H1 (cell line): ENCODE results near the gene C2CD3. TPM values are rescaled to one million over a fixed set of nuclear protein-coding genes. Genes with fewer than 3 reads are reported as not detected.
"Not testable (repeated sequence)": the region's sequence is repeated elsewhere in the genome, so short reads cannot be mapped to it uniquely, and the experiment has no call there.

ENCODE experiments used
- CTCF ChIA-PET: fragments of 300-600 bp; sonication (Branson Sonifier 250); formaldehyde crosslinking; loops from one replicate; lab custom pipeline; 2021; ENCODE audit not compliant: partially characterized antibody; lab: Charles Lee
- POLR2A ChIA-PET: fragments of 300-600 bp; sonication (Branson Sonifier 250); formaldehyde crosslinking; loops from one replicate; lab custom pipeline; 2021; ENCODE audit warnings: inconsistent platforms; ENCODE audit not compliant: partially characterized antibody; lab: Charles Lee
- DNase-seq, 2 experiments: peaks; one replicate each; pipeline versions ENCODE4 v3.0.0 to v3.0.0-alpha.2; 2010 to 2022; ENCODE audit warnings: low spot score in 2 of 2, low read depth in 1 of 2, mixed read lengths in 1 of 2
- FAIRE-seq: peaks from 2 replicates; lab custom pipeline; 2011; peaks lifted over from hg19 to GRCh38; lab: Jason Lieb, UNC
- H2AFZ ChIP-seq: 2 replicates; pipeline ENCODE4 v1.8.1; 2012; ENCODE audit warnings: low read length, inconsistent platforms
- H2AK5ac ChIP-seq: 2 replicates; pipeline ENCODE4 v1.6.1; 2013; ENCODE audit warnings: low read depth, low read length
- H2BK120ac ChIP-seq: replicated peaks from 2 replicates; pipeline ENCODE3; 2013; ENCODE audit warnings: low read depth, low read length, inconsistent platforms
- H2BK12ac ChIP-seq: 2 replicates; pipeline ENCODE4 v1.6.1; 2013; ENCODE audit warnings: low read depth, low read length
- H2BK15ac ChIP-seq: 2 replicates; pipeline ENCODE4 v1.6.1; 2013; ENCODE audit warnings: low read length
- H2BK20ac ChIP-seq: 2 replicates; pipeline ENCODE4 v1.6.1; 2013; ENCODE audit warnings: low read length
- H2BK5ac ChIP-seq: 2 replicates; pipeline ENCODE4 v1.6.1; 2013; ENCODE audit warnings: low read depth, low read length
- H3K14ac ChIP-seq: 2 replicates; pipeline ENCODE4 v1.6.1; 2013; ENCODE audit warnings: inconsistent platforms; ENCODE audit not compliant: insufficient read length
- H3K18ac ChIP-seq: 2 replicates; pipeline ENCODE4 v1.6.1; 2013; ENCODE audit warnings: low read length; ENCODE audit errors: extremely low read depth
- H3K23ac ChIP-seq: 2 replicates; pipeline ENCODE4 v1.6.1; 2013; ENCODE audit warnings: inconsistent platforms; ENCODE audit not compliant: insufficient read length
- H3K23me2 ChIP-seq: 2 replicates; pipeline ENCODE4 v1.6.1; 2013; ENCODE audit warnings: low read depth, low read length
- H3K27ac ChIP-seq: 2 replicates; pipeline ENCODE4 v1.6.1; 2011; ENCODE audit warnings: low read depth, low read length, inconsistent platforms
- H3K27me3 ChIP-seq, 4 experiments: replicated peaks in 1 of 4; 1 replicate in 1 of 4; 2 replicates in 3 of 4; pipeline versions ENCODE4 v1.6.1 to v1.8.1; 2011 to 2013; ENCODE audit warnings: low read length in 3 of 4, mild to moderate bottlenecking in 3 of 4, inconsistent platforms in 2 of 4, mixed read lengths in 2 of 4, moderate library complexity in 1 of 4; ENCODE audit not compliant: control insufficient read depth in 3 of 4, insufficient read depth in 3 of 4; ENCODE audit errors: extremely low read depth in 1 of 4
- H3K36me3 ChIP-seq, 4 experiments: 2 replicates each; pipeline versions ENCODE4 v1.6.1 to v1.8.1; 2011 to 2013; ENCODE audit warnings: mild to moderate bottlenecking in 4 of 4, low read length in 3 of 4, moderate library complexity in 2 of 4, control low read depth in 1 of 4, inconsistent platforms in 1 of 4; ENCODE audit not compliant: insufficient read depth in 4 of 4, control insufficient read depth in 2 of 4
- H3K4ac ChIP-seq: replicated peaks from 2 replicates; pipeline ENCODE3; 2013; ENCODE audit warnings: low read length, low read depth, mixed read lengths, inconsistent platforms; ENCODE audit not compliant: insufficient read length
- H3K4me1 ChIP-seq, 4 experiments: replicated peaks in 1 of 4; 1 replicate in 1 of 4; 2 replicates in 3 of 4; pipeline versions ENCODE4 v1.6.1 to v1.8.1; 2011 to 2013; ENCODE audit warnings: low read length in 3 of 4, inconsistent platforms in 2 of 4, mixed read lengths in 1 of 4; ENCODE audit not compliant: insufficient read depth in 4 of 4, control insufficient read depth in 3 of 4
- H3K4me2 ChIP-seq, 2 experiments: 2 replicates each; pipeline versions ENCODE4 v1.6.1 to v1.8.1; 2011 to 2013; ENCODE audit warnings: low read depth in 2 of 2, low read length in 2 of 2, control low read depth in 1 of 2, inconsistent platforms in 1 of 2, mild to moderate bottlenecking in 1 of 2; ENCODE audit not compliant: insufficient read depth in 1 of 2
- H3K4me3 ChIP-seq, 4 experiments: fragments of 200-600, 300-600 bp in 1 of 4; sonication (generic), shearing (Covaris generic), sonication (Bioruptor Twin) in 1 of 4; 2 replicates each; pipeline versions ENCODE4 v1.5.1 to v1.8.1; 2011 to 2016; ENCODE audit warnings: low read length in 4 of 4, low read depth in 3 of 4, control low read depth in 2 of 4, inconsistent platforms in 2 of 4, mild to moderate bottlenecking in 2 of 4, mixed read lengths in 1 of 4, moderate library complexity in 1 of 4; ENCODE audit not compliant: insufficient read depth in 2 of 4; ENCODE audit errors: extremely low read depth in 1 of 4
- H3K56ac ChIP-seq: replicated peaks from 2 replicates; pipeline ENCODE3; 2013; ENCODE audit warnings: low read depth, mild to moderate bottlenecking, mixed read lengths, low read length, inconsistent platforms; ENCODE audit not compliant: insufficient read length
- H3K79me1 ChIP-seq: 2 replicates; pipeline ENCODE4 v1.6.1; 2013; ENCODE audit warnings: low read depth, low read length, control low read depth
- H3K79me2 ChIP-seq, 2 experiments: 2 replicates each; pipeline versions ENCODE4 v1.6.1 to v1.8.1; 2012 to 2013; ENCODE audit warnings: low read length in 2 of 2, mild to moderate bottlenecking in 2 of 2, inconsistent platforms in 1 of 2; ENCODE audit not compliant: insufficient read depth in 2 of 2, control insufficient read depth in 1 of 2
- H3K9ac ChIP-seq, 4 experiments: replicated peaks in 1 of 4; 1 replicate in 1 of 4; 2 replicates in 3 of 4; pipeline versions ENCODE4 v1.6.1 to v1.8.1; 2011 to 2013; ENCODE audit warnings: low read depth in 3 of 4, low read length in 3 of 4, control low read depth in 2 of 4, mild to moderate bottlenecking in 2 of 4, moderate library complexity in 2 of 4, inconsistent platforms in 1 of 4; ENCODE audit errors: extremely low read depth in 1 of 4
- H3K9me3 ChIP-seq, 2 experiments: 2 replicates each; pipeline versions ENCODE4 v1.6.1 to v1.8.1; 2012 to 2013; ENCODE audit warnings: mild to moderate bottlenecking in 2 of 2, moderate library complexity in 2 of 2, control low read depth in 1 of 2, inconsistent platforms in 1 of 2, low read depth in 1 of 2, low read length in 1 of 2, mixed read lengths in 1 of 2; ENCODE audit not compliant: insufficient read depth in 2 of 2
- H4K20me1 ChIP-seq, 2 experiments: replicated peaks in 1 of 2; 2 replicates each; pipeline versions ENCODE3 to v1.8.1; 2011 to 2013; ENCODE audit warnings: inconsistent platforms in 2 of 2, low read length in 2 of 2, mild to moderate bottlenecking in 1 of 2; ENCODE audit not compliant: insufficient read depth in 2 of 2, control insufficient read depth in 1 of 2
- H4K5ac ChIP-seq: 2 replicates; pipeline ENCODE4 v1.6.1; 2013; ENCODE audit warnings: low read length, low read depth, mixed read lengths, inconsistent platforms; ENCODE audit not compliant: insufficient read length
- H4K8ac ChIP-seq: 2 replicates; pipeline ENCODE4 v1.8.0; 2013; ENCODE audit warnings: mild to moderate bottlenecking, moderate library complexity, low read length, inconsistent platforms; ENCODE audit not compliant: insufficient read depth; ENCODE audit errors: extremely low read depth
- H4K91ac ChIP-seq: replicated peaks from 2 replicates; pipeline ENCODE3; 2013; ENCODE audit warnings: low read length, mixed read lengths, inconsistent platforms; ENCODE audit not compliant: insufficient read length
- WGBS, 2 experiments: shearing (Covaris generic) in 1 of 2; methylation state at CpG; one replicate each; pipeline versions ENCODE4 v1.1.6 to v1.1.7; 2013 to 2015; ENCODE audit warnings: low lambda C conversion rate in 2 of 2, mixed read lengths in 2 of 2, inconsistent platforms in 1 of 2, low coverage in 1 of 2, missing lambda C conversion rate in 1 of 2; ENCODE audit not compliant: insufficient replicate concordance in 2 of 2, insufficient coverage in 1 of 2, insufficient read length in 1 of 2; ENCODE audit errors: extremely low coverage in 1 of 2, missing lambda C conversion rate in 1 of 2; 5-methylcytosine and 5-hydroxymethylcytosine counted together
- polyA plus RNA-seq, 7 experiments: library from polyadenylated mRNA; depleted of rRNA in 3 of 7; stranded (reverse) in 5 of 7; unstranded in 2 of 7; fragments of >200 nt in 5 of 7; fragments of 200-250 nt in 2 of 7; gene quantifications; 1 replicate in 5 of 7; 2 replicates in 1 of 7; 4 replicates in 1 of 7; pipeline versions ENCODE4 v1.2.1 to v1.2.3, GENCODE V29; 2011 to 2013; ENCODE audit warnings: missing spikeins in 2 of 7, mixed read lengths in 2 of 7
- total RNA-seq: library from RNA; stranded (reverse); fragmentation: NEBNext Ultra II Directional; extraction: Animal tissue kit (Norgen Biotek cat#: 25700); gene quantifications from 2 replicates; pipeline ENCODE4 v1.2.1, GENCODE V29; 2021

C2CD3 gene
- total and polyA plus RNA-seq, 2 of the 8 experiments (the other 6 are each of a cell fraction or from before 2014, with no cell fraction given), result 11.0 to 29.1 TPM

GRCh38 chr11:73985661-73986060 is 185.1 kb downstream of the C2CD3 start:
- H3K4me2 ChIP-seq, H3K27ac ChIP-seq, H3K23me2 ChIP-seq, H2BK20ac ChIP-seq, H3K23ac ChIP-seq, H2BK15ac ChIP-seq, H4K91ac ChIP-seq, H2AK5ac ChIP-seq, H3K9ac ChIP-seq, H4K8ac ChIP-seq, H2BK5ac ChIP-seq, H4K20me1 ChIP-seq, H2AFZ ChIP-seq, FAIRE-seq, DNase-seq, H3K36me3 ChIP-seq, POLR2A ChIA-PET, H3K14ac ChIP-seq, H3K9me3 ChIP-seq, H3K18ac ChIP-seq, H3K79me2 ChIP-seq, H3K79me1 ChIP-seq, H3K56ac ChIP-seq, H4K5ac ChIP-seq, H3K27me3 ChIP-seq, H3K4me3 ChIP-seq, H3K4ac ChIP-seq, H2BK120ac ChIP-seq, H2BK12ac ChIP-seq: not testable (repeated sequence)
- CTCF ChIA-PET, result interaction anchor here (0.6 kb wide), 1 partner anchor 10 kb away, joined by 4 read pairs; no protein-coding TSS in a partner anchor
- 83% methylated on average over 4 of the region's 4 CpGs; no CpG with 5 or more reads in 1 of the 2 experiments for WGBS, 2 experiments
- peaks cover 2 to 11% (median 4%) of the 10 kb centered on the region in 4 experiments; a peak in 4 of 7 replicates for H3K4me1 ChIP-seq
